Stimulated activated CD4-positive, alpha-beta T cell treated with anti-CD3 and anti-CD28 coated beads, Interleukin-4, amount 100 ng/mL, for 24 hours (primary cell): Measurements from ENCODE around the gene DRG1.
A peak's percentile ranks its signal among the peaks of the same experiment; 100 is the strongest.
"Not testable (repeated sequence)": the region's sequence is repeated elsewhere in the genome, so short reads cannot be mapped to it uniquely, and the experiment has no call there.

ENCODE experiments used
- DNase-seq: peaks from one replicate; pipeline ENCODE4 v3.0.0-alpha.2; 2020

The DRG1 gene

GRCh38 chr22:31399211-31400022 lies at the start of gene DRG1:
DRG1 (plus strand) TSS chr22:31399604; CDS start chr22:31399684, 80 bp downstream.
- peak; percentile 97 for DNase-seq

- DNase-seq = no peak
Measured at GRCh38 chr22:31349960-31350359, 49.4 kb upstream of the DRG1 start.

GRCh38 chr22:31350410-31350863 lies 49.0 kb upstream of the DRG1 start:
- no peak for DNase-seq

- no peak for DNase-seq
Measured at GRCh38 chr22:31354515-31354914, 44.9 kb upstream of the DRG1 start.

- DNase-seq = no peak
Measured at GRCh38 chr22:31360029-31360428, 39.4 kb upstream of the DRG1 start.

- DNase-seq = no peak
Measured at GRCh38 chr22:31361743-31362142, 37.7 kb upstream of the DRG1 start.

- no peak for DNase-seq
Measured at GRCh38 chr22:31363885-31364465, 35.4 kb upstream of the DRG1 start.

- DNase-seq = no peak
Measured at GRCh38 chr22:31367426-31367825, 32.0 kb upstream of the DRG1 start.

GRCh38 chr22:31377612-31378011 lies 21.8 kb upstream of the DRG1 start:
- no peak for DNase-seq

- no peak for DNase-seq
Measured at GRCh38 chr22:31378123-31378522, 21.3 kb upstream of the DRG1 start.

- DNase-seq = not testable (repeated sequence)
Measured at GRCh38 chr22:31378651-31379050, 20.8 kb upstream of the DRG1 start.

GRCh38 chr22:31393893-31394292 lies 5.5 kb upstream of the DRG1 start:
- no peak for DNase-seq

GRCh38 chr22:31394326-31394725 lies 5.1 kb upstream of the DRG1 start:
- no peak for DNase-seq

- no peak for DNase-seq
Measured at GRCh38 chr22:31398231-31398630, 1.2 kb upstream of the DRG1 start.

GRCh38 chr22:31400023-31400397 lies 606 bp downstream of the DRG1 start:
- DNase-seq = no peak

GRCh38 chr22:31402350-31402749 lies 2.9 kb downstream of the DRG1 start:
- DNase-seq = not testable (repeated sequence)

GRCh38 chr22:31425331-31426050 lies 26.1 kb downstream of the DRG1 start:
- DNase-seq = no peak

- DNase-seq = no peak
Measured at GRCh38 chr22:31431950-31432349, 32.5 kb downstream of the DRG1 start.

GRCh38 chr22:31436132-31436531 lies 36.7 kb downstream of the DRG1 start:
- no peak for DNase-seq

- no peak for DNase-seq
Measured at GRCh38 chr22:31439808-31440207, 40.4 kb downstream of the DRG1 start.

GRCh38 chr22:31440681-31441080 lies 41.3 kb downstream of the DRG1 start:
- DNase-seq = no peak

GRCh38 chr22:31441652-31442051 lies 42.2 kb downstream of the DRG1 start:
- no peak for DNase-seq

- no peak for DNase-seq
Measured at GRCh38 chr22:31442768-31443489, 43.5 kb downstream of the DRG1 start.
